Stimulated activated CD4-positive, alpha-beta T cell treated with anti-CD3 and anti-CD28 coated beads, Interleukin-2, amount 100 ng/mL, for 4 hours (primary cell): ENCODE data around the gene PLD5.
"Not testable (repeated sequence)": the region's sequence is repeated elsewhere in the genome, so short reads cannot be mapped to it uniquely, and the experiment has no call there.

Experiments
- DNase-seq: peaks from one replicate; pipeline ENCODE4 v3.0.0-alpha.2; 2020; ENCODE audit warnings: low read depth

PLD5 gene

GRCh38 chr1:242489545-242489944 is 35.0 kb downstream of the PLD5 start:
- DNase-seq, result no peak

- no peak for DNase-seq
Observed at GRCh38 chr1:242477944-242478343, 46.6 kb downstream of the PLD5 start.

GRCh38 chr1:242470774-242471173 is 53.7 kb downstream of the PLD5 start:
- no peak for DNase-seq

DNA sequence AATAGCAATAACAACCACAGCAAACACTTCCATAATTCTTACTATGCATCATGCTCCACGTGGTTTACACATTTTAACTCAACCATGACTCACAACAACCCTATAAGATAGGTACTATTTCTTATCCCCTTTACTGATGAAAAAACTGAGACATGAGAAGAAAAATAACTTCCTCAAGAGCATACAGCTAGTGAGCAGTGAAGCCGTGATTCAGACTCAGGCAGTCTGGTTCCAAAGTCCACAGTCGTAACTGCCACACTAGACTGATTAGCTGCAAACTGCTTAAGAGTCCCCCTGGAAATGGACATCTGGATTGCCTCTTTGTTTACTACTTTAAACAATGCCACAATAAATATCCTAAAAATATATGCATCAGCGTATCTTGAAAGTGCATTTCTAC is 55.7 kb downstream of the PLD5 start:
- DNase-seq, result no peak

DNA sequence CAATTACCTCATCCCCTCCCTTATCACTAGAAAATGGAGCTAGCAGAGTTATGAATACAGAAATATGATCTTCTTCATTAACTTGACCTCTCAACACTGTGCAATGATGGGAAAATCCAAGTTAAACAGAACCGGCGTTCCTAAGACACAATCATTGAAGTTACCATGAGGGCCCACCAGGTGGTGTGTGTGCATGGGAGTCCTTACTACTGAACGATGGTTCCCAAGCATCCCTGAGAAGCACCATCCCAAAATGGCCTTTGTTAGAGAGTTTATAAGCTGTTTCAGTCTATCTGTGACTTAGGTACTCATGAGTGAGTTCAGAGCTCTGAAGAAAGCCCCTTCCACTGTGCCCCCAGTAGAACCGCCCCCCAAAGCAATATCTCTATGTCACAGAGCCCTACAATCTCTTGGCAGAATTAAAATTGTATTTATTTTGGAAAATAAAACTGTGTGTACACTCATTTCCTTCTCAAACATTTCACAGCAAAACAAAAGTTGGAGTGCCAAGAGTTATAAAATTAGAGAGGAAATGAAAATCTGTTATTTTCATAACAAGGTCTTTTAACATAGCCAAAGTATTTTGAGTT is 56.8 kb downstream of the PLD5 start:
- no peak for DNase-seq

DNA sequence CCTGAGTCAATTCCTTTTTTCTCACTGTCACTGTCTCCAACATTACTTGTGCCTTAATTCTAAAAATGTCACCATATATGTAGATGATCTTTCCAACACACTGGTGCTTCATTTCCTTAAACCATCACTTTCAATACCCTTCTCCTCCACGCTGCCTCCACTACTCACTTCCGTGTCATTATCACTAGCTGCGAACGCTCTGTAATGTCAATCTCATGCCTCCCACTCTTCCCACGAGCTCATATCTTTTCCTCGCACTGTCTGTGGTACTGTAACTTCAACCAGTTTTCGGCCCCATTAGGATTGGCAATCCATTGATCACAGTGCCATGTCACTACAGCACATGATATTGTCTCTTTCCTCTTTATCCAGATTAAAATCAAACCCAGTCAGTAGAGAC is 61.6 kb downstream of the PLD5 start:
- DNase-seq, result no peak

- DNase-seq, result not testable (repeated sequence)
Observed at GRCh38 chr1:242459740-242460139, 64.8 kb downstream of the PLD5 start.

DNA sequence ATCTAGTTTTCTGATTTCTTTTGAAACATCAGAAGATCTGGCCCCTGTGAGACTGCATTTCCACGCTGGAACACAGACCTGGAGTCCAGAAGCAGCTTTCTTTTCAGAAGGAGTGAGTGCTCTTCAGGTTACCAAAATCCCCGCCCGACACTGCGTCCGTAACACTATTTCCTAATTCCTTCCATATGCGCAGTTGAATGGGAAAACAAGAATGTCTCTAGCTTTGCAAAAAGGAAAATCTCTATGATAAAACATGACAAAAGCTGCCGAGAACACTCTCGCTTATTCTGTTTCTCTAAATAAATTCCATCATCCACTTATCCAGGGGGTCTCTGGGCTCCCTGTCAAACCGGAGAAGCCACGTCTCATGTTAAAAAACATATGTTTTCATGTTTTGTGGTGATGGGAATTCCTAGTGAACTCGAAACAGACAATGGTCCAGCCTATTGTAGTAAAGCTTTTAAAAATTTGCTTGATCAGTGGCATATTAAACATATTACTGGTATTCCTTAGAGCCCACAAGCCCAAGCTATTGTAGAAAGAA is 67.7 kb downstream of the PLD5 start:
- no peak for DNase-seq

DNA sequence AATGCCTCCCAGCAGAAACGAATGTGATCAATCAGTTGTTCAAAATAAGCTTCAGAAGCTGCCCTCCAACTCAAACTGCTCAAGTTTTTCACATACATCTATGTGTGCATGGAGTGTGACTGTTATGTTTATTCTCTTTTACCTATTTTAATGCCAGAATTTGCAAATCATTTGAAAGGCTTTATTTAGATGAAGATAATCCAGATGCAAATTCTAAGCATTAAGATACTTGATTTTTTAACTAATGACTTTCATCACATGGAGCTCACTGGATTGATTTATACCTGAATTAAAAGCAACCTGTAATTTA is 69.5 kb downstream of the PLD5 start:
- no peak for DNase-seq

- no peak for DNase-seq
Observed at GRCh38 chr1:242454262-242455051, 70.0 kb downstream of the PLD5 start.

GRCh38 chr1:242452573-242452972 is 71.9 kb downstream of the PLD5 start:
- no peak for DNase-seq

DNA sequence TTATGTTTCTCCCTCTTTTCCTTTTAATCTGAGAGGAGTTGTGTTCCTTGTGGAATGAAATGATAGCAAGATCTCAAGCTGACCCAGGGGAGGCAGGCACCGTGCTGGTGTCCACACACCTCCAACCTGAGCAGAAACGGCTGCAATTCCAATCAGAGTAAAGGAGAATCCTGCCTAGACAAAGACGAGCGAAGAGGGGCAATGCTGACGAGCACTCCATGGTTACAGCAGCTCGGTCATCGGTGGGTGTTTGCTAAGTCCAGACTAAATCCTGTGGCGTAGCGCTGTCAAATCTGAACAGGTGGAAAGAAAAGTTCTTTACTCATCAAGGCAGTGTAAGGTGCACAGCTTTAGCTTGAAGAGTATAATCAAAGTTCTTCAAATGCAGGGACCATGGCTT is 74.8 kb downstream of the PLD5 start:
- DNase-seq, result no peak

DNA sequence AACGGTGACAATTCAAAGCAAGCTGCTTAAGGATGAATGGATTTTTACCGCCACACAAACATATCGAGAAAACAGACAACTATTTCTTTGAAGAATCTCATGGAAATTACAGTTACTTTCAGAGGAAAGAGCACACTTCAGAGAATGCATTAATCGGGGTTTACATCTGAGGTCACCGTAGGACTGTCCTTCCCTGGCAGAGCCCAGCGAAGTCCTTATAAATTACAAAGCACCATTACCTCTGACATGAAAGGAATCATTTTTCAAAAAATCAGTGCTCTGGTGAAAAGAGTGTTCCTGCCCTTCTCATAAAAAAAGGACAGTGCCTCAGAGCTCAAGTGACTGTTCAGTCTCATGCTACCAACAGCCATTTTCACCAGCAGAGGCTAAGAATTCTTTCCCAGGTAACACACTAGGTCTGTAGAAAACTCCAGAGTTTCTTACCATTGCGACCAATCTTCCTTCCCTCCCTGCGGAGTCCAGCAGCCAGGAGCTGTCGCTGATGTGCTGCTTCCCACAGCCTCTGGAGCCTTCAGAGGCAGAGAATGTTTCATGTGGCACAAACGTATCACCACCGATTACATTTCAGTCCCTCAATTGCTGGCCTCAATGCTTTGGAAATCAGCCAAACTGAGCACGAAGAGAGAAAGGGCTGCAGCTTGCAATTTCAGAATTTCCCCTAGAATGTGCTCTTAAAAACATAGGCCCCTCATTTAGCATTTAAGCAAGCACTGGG is 75.4 kb downstream of the PLD5 start:
- DNase-seq, result no peak

- DNase-seq, result no peak
Observed at GRCh38 chr1:242447689-242448088, 76.8 kb downstream of the PLD5 start.

DNA sequence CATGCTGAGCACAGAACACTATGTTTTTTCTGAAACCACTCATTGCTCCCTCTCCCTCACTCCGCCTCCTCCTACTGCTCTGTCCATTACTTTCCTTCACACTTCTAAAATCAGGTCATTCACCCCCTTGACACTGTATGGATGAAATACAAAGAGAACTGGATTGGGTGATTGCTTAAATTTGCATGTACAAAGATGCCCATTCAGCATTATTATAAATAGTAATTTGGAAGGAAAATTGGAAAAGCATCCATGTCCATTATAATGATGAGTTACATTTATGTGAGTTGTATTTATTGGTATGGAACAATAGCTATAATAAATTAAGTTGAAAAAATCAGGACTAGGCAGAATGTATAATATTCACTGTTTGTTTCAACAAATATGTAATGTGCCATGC is 83.7 kb downstream of the PLD5 start:
- no peak for DNase-seq

GRCh38 chr1:242435200-242435599 is 89.3 kb downstream of the PLD5 start:
- no peak for DNase-seq

GRCh38 chr1:242432491-242433095 is 91.9 kb downstream of the PLD5 start:
- no peak for DNase-seq

GRCh38 chr1:242431786-242432185 is 92.7 kb downstream of the PLD5 start:
- DNase-seq, result no peak

GRCh38 chr1:242430956-242431355 is 93.5 kb downstream of the PLD5 start:
- DNase-seq, result no peak

GRCh38 chr1:242428399-242429190 is 95.9 kb downstream of the PLD5 start:
- no peak for DNase-seq

- DNase-seq, result no peak
Observed at GRCh38 chr1:242427519-242427918, 97.0 kb downstream of the PLD5 start.
